ENCODE data around the gene SHISAL2A. TPM values are rescaled to one million over a fixed set of nuclear protein-coding genes. Genes with fewer than 3 reads are reported as not detected.

Gene SHISAL2A
- total and polyA plus RNA-seq, 10 of the 15 experiments (the other 5 are each of a cell fraction or from before 2014, with no cell fraction given) = 0.18 to 0.67 (median 0.45) TPM

- no peak overlapping the region for H3K4me3 ChIP-seq
- no peak for TF ChIP-seq POLR2AphosphoS5 (IDR thresholded peaks at IDR 0.05; ENCODE audit: low read length)
- no peak for TF ChIP-seq PAX5 (IDR thresholded peaks at IDR 0.05; ENCODE audit: borderline replicate concordance, low read depth, low read length)
- no peak for TF ChIP-seq CREM (IDR thresholded peaks at IDR 0.05; ENCODE audit: low read depth)
- 0 out of 2 replicates have a peak, but pooled peaks have one; percentile 37 for TF ChIP-seq NR2F1 (conservative IDR thresholded peaks at IDR 0.05)
- TF ChIP-seq ZNF274 (IDR thresholded peaks at IDR 0.05; ENCODE audit: insufficient read depth, insufficient read length) = no peak
- peak; percentile 66; the same call in 1 of the 2 replicates for TF ChIP-seq SPI1 (IDR thresholded peaks at IDR 0.05; ENCODE audit: borderline replicate concordance, insufficient read depth, low read depth, low read length)
- no peak for TF ChIP-seq ZNF24 (IDR thresholded peaks at IDR 0.05)
- no peak for TF ChIP-seq BRCA1 (IDR thresholded peaks at IDR 0.05; ENCODE audit: low read depth, low read length)
- peak; percentile 39; the same call in 1 of the 2 replicates for TF ChIP-seq DPF2 (IDR thresholded peaks at IDR 0.05)
- TF ChIP-seq TBL1XR1 (IDR thresholded peaks at IDR 0.05; ENCODE audit: low read depth, low read length) = no peak
- TF ChIP-seq ZBTB11 (CRISPR knock-in tag; IDR thresholded peaks at IDR 0.05) = no peak
- peak; percentile 82 for TF ChIP-seq MEF2B (IDR thresholded peaks at IDR 0.05; ENCODE audit: partially characterized antibody, poor library complexity, severe bottlenecking)
- no peak for TF ChIP-seq NFIC (IDR thresholded peaks at IDR 0.05; ENCODE audit: low read depth, low read length)
- TF ChIP-seq PBX3 (IDR thresholded peaks at IDR 0.05; ENCODE audit: insufficient replicate concordance, low read depth, low read length) = no peak
- TF ChIP-seq SUPT20H (IDR thresholded peaks at IDR 0.05; ENCODE audit: borderline replicate concordance, control insufficient read depth, low read depth, low read length) = no peak
- peak; percentile 73; the same call in 1 of the 2 replicates for TF ChIP-seq MEF2A (IDR thresholded peaks at IDR 0.05; ENCODE audit: insufficient read depth, low read depth, low read length)
- no peak for TF ChIP-seq CBX5 (IDR thresholded peaks at IDR 0.05; ENCODE audit: low read depth)
Observed at GRCh38 chr1:52604063-52604770, 28.8 kb upstream of the SHISAL2A start.

More at GRCh38 chr1:52604063-52604770, 28.8 kb upstream of the SHISAL2A start:
- intact Hi-C loops (cut with micrococcal nuclease; ENCODE audit: unreplicated experiment) = no loop called here
- ChIA-PET CTCF (interaction anchor here (0.7 to 1.7 kb wide), 3 partner anchors 9 to 34 kb away, joined by 3 to 6 read pairs (median 4); no protein-coding TSS in a partner anchor), POLR2A (interaction anchor here (0.6 to 1.2 kb wide), 2 partner anchors 38 to 55 kb away, joined by 3 read pairs; no protein-coding TSS in a partner anchor), SMC1A (ENCODE audit: uncharacterized antibody, unreplicated experiment) (interaction anchor here (1.1 to 2.3 kb wide), 10 partner anchors 11 to 82 kb away, joined by 3 to 13 read pairs (median 5); partner anchors contain the start of gene SHISAL2A), RAD21 (ENCODE audit: unreplicated experiment) (interaction anchor here (0.8 to 2.0 kb wide), 5 partner anchors 11 to 56 kb away, joined by 3 to 6 read pairs (median 3); partner anchors contain the start of gene TUT4)
- Histone ChIP-seq H4K20me1 (ENCODE audit: control insufficient read depth, insufficient read depth) (no peaks in the 10 kb centered on the region), H3K27ac (ENCODE audit: control insufficient read depth, insufficient read depth) (no peak overlapping the region), H3K9ac (ENCODE audit: control insufficient read depth, insufficient read depth, low read length) (0 out of 2 replicates have a peak overlapping the region, but pooled peaks have one; percentile 10), H3K9me3 (replicated peaks; ENCODE audit: control insufficient read depth, insufficient read depth, low read length) (no peaks in the 10 kb centered on the region), H3K36me3 (ENCODE audit: control insufficient read depth in 2 of 2, insufficient read depth in 2 of 2, low read length in 1 of 2) (no peaks in the 10 kb centered on the region), H3K4me1 (ENCODE audit: control insufficient read depth, insufficient read depth, low read length) (peaks cover 24% of the 10 kb centered on the region), H3K4me2 (ENCODE audit: control insufficient read depth, insufficient read depth) (peak overlapping the region; percentile 73), H3K27me3 (replicated peaks in 1 of 2; ENCODE audit: control insufficient read depth in 2 of 2, insufficient read depth in 2 of 2, low read length in 1 of 2) (peaks cover 1 to 4% of the 10 kb centered on the region in 2 experiments; a peak in 2 of 4 replicates), H2AFZ (ENCODE audit: control insufficient read depth, low read depth, low read length) (no peak overlapping the region), H3K79me2 (ENCODE audit: control insufficient read depth, insufficient read depth, low read length) (no peaks in the 10 kb centered on the region)
- BruUV-seq (replicated peaks) = no TSS peak
- 67% methylated on average over 3 of the region's 3 CpGs for WGBS (ENCODE audit: insufficient coverage, insufficient replicate concordance, low lambda C conversion rate, missing lambda C conversion rate)
- in situ Hi-C loops (cut with MboI) = no loop called here
- DNase-seq (ENCODE audit: low read depth, low spot score) (no peak), FAIRE-seq (no peak), ATAC-seq (peak; percentile 50)
